Vagina (tissue), 2 donors: ENCODE data around the gene CR1.

Experiments used
- POLR2A ChIP-seq, 2 donors: fragments of 450-650 bp; IDR thresholded peaks; one replicate each; pipeline ENCODE4 v1.6.1; 2017; ENCODE audit warnings: antibody characterized with exemption in 2 of 2, mild to moderate bottlenecking in 2 of 2, moderate library complexity in 2 of 2
- POLR2AphosphoS5 ChIP-seq, 2 donors: sonication (generic); formaldehyde crosslinking; IDR thresholded peaks; one replicate each; pipeline ENCODE4 v1.9.0; 2017; ENCODE audit warnings: antibody characterized with exemption in 2 of 2, mild to moderate bottlenecking in 2 of 2, low read depth in 1 of 2; ENCODE audit not compliant: insufficient read depth in 1 of 2
- TF ChIP-seq, protein P1 (sequence below), 3 experiments: fragments of 450-650 bp in 2 of 3; fragments of 200-600 bp in 1 of 3; sonication (generic) in 1 of 3; IDR thresholded peaks; one replicate each; pipeline ENCODE4 v1.5.1; 2017 to 2019; ENCODE audit warnings: antibody characterized with exemption in 3 of 3, mild to moderate bottlenecking in 2 of 3, moderate library complexity in 2 of 3

DNA sequence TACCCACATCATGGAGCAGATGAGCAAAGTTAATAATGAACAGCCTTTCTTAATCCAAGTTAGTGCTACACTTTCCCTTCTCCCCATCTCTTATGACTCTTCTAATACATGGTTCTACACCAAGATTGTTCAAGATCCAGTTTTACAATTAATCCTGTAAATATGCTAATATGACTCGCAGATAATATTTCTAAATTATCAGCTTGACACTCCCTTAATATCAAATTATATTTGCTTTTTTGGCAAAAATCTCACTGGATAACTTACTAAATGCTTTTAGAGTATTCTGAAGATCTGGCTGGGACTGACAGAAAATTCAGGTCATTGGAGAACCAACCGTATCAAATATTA, 124.6 kb downstream of the CR1 start:
- TF ChIP-seq, protein P1, sequence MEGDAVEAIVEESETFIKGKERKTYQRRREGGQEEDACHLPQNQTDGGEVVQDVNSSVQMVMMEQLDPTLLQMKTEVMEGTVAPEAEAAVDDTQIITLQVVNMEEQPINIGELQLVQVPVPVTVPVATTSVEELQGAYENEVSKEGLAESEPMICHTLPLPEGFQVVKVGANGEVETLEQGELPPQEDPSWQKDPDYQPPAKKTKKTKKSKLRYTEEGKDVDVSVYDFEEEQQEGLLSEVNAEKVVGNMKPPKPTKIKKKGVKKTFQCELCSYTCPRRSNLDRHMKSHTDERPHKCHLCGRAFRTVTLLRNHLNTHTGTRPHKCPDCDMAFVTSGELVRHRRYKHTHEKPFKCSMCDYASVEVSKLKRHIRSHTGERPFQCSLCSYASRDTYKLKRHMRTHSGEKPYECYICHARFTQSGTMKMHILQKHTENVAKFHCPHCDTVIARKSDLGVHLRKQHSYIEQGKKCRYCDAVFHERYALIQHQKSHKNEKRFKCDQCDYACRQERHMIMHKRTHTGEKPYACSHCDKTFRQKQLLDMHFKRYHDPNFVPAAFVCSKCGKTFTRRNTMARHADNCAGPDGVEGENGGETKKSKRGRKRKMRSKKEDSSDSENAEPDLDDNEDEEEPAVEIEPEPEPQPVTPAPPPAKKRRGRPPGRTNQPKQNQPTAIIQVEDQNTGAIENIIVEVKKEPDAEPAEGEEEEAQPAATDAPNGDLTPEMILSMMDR (IDR thresholded peaks at IDR 0.05), result no peak
- TF ChIP-seq POLR2A (IDR thresholded peaks at IDR 0.05) (no peak), POLR2AphosphoS5 (IDR thresholded peaks at IDR 0.05; ENCODE audit: insufficient read depth in 1 of 2, low read depth in 1 of 2) (no peak)
